ENCODE results near the gene TAF3. TPM values are rescaled to one million over a fixed set of nuclear protein-coding genes. Genes with fewer than 3 reads are reported as not detected.

Gene TAF3
- total RNA-seq, 1 donor from 2014 or later: 2.4 TPM

GRCh38 chr10:8065651-8066050 lies 247.3 kb downstream of the TAF3 start:
- DNase-seq (ENCODE audit: low spot score in 2 of 2) (no peak), FAIRE-seq (no peak)

GRCh38 chr10:8066124-8066523 lies 247.8 kb downstream of the TAF3 start:
- FAIRE-seq: no peak
- no peak for DNase-seq (ENCODE audit: low spot score in 2 of 2)

Other genes with a start within 250 kb of the TAF3 start
- 14.7 TPM for gene ITIH5, start 151.5 kb upstream of the TAF3 start, total RNA-seq
- gene ITIH2, start 115.2 kb upstream of the TAF3 start, total RNA-seq: 10.6 TPM
- 9.4 TPM for gene KIN, start 30.5 kb upstream of the TAF3 start, total RNA-seq
- gene ATP5F1C, start 30.3 kb upstream of the TAF3 start, total RNA-seq: 422 TPM
- gene GATA3, start 236.2 kb downstream of the TAF3 start, total RNA-seq: not detected

Data from frontal cortex (tissue), 4 donors.